ENCODE data around the gene JAK1. TPM values are rescaled to one million over a fixed set of nuclear protein-coding genes. Genes with fewer than 3 reads are reported as not detected.
"Not testable (repeated sequence)": the region's sequence is repeated elsewhere in the genome, so short reads cannot be mapped to it uniquely, and the experiment has no call there.

Gene JAK1
- total RNA-seq, 1 donor from 2014 or later: 156 TPM

DNA sequence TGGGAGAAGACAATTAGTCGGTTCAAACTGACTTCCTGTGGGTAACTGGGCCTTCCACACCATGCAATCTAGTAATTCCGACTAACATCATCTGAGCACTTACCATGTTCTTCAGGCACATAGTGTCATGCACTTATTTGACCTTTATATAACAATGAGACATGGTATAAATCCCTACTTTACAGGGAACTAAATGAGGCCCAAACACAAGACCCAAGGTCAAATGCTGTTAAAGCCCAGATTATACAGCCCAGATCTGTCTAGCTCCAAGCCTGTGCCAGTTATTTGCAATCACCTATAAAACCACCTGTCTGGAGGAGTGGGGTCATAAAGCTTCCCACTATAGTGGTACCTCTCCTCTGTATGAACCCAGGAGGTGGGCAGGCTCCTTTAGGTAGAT lies 40.8 kb downstream of the JAK1 start:
- TF ChIP-seq, protein P1, sequence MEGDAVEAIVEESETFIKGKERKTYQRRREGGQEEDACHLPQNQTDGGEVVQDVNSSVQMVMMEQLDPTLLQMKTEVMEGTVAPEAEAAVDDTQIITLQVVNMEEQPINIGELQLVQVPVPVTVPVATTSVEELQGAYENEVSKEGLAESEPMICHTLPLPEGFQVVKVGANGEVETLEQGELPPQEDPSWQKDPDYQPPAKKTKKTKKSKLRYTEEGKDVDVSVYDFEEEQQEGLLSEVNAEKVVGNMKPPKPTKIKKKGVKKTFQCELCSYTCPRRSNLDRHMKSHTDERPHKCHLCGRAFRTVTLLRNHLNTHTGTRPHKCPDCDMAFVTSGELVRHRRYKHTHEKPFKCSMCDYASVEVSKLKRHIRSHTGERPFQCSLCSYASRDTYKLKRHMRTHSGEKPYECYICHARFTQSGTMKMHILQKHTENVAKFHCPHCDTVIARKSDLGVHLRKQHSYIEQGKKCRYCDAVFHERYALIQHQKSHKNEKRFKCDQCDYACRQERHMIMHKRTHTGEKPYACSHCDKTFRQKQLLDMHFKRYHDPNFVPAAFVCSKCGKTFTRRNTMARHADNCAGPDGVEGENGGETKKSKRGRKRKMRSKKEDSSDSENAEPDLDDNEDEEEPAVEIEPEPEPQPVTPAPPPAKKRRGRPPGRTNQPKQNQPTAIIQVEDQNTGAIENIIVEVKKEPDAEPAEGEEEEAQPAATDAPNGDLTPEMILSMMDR (IDR thresholded peaks at IDR 0.05): no peak
- Histone ChIP-seq H3K36me3 (no peaks in the 10 kb centered on the region), H3K4me1 (peaks cover 77% of the 10 kb centered on the region), H3K27me3 (ENCODE audit: low read depth) (no peaks in the 10 kb centered on the region), H3K27ac (no peak overlapping the region), H3K4me3 (no peak overlapping the region), H3K9me3 (no peaks in the 10 kb centered on the region)
- no peak for DNase-seq
- intact Hi-C loops (cut with DNase I): no loop called here
- no peak for ATAC-seq

DNA sequence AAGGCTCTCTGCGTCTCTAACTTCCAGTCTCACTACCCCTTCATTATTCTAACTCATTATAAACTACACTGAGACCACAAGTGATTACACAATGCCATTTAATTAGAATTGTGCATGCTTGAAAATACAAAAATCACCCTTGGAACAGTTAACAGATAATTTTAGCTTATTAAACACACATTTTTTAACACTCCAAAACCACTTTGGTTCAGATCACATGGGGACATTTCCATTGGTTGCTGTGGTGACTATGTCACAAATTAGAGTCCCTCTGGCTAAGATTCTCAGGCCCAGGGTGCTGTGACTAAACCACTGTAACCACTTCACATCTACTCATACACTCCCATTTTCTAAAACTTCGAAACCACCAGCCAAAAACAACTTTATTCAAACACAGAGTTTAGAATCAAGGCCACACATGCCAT lies 43.0 kb downstream of the JAK1 start:
- intact Hi-C loops (cut with DNase I): no loop called here
- Histone ChIP-seq H3K4me3 (no peak overlapping the region), H3K36me3 (no peaks in the 10 kb centered on the region), H3K27me3 (ENCODE audit: low read depth) (no peaks in the 10 kb centered on the region), H3K27ac (peak overlapping the region; percentile 2), H3K4me1 (peaks cover 75% of the 10 kb centered on the region), H3K9me3 (no peaks in the 10 kb centered on the region)
- peak; percentile 91 to 93 for ATAC-seq
- no peak for DNase-seq
- TF ChIP-seq, protein P1 (IDR thresholded peaks at IDR 0.05): no peak

DNA sequence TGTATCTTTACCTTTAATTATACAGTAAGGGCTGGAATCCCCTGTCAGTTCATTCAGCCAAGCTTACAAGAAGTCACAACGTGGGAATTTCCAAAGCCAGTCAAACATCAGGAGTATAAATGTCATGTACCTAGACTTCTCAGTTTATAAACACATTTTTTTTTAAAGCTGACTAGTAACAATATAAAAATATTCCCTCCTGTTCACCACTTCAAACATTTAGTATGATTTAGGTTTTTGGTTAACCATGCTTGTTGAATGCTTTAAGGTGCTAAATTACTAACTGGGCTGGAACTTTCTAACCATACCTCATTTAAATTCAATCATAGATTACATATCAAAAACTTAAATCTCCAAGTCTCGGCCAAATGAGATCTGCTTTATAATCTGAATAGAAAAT lies 44.0 kb downstream of the JAK1 start:
- Histone ChIP-seq H3K27me3 (ENCODE audit: low read depth) (no peaks in the 10 kb centered on the region), H3K27ac (no peak overlapping the region), H3K36me3 (no peaks in the 10 kb centered on the region), H3K4me3 (no peak overlapping the region), H3K4me1 (peaks cover 79% of the 10 kb centered on the region), H3K9me3 (no peaks in the 10 kb centered on the region)
- intact Hi-C loops (cut with DNase I): no loop called here
- ATAC-seq (no peak), DNase-seq (no peak)
- TF ChIP-seq, protein P1 (IDR thresholded peaks at IDR 0.05): no peak

DNA sequence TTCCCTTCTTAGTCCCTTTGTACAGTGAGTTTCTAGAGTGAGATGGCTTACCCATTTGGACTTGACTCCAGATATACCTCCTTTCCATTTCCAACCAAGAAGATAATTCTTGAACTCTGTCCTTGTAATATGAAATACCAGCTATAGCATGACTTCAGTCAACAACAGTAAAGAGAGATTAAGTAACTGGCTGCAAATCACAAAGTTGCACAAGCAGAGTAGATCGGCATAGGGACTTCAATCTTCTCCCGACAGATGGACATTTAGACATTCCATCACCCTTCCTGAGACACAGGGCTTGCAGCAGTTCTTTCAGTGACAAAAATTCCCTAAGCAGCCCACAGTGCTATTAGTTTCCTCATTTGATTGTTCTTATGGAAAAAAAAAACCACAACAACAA lies 44.6 kb downstream of the JAK1 start:
- no peak overlapping the region for H3K4me3 ChIP-seq
- no peak for DNase-seq
- H3K36me3 ChIP-seq: no peaks in the 10 kb centered on the region
- TF ChIP-seq, protein P1 (IDR thresholded peaks at IDR 0.05): no peak
- no peak overlapping the region for H3K27ac ChIP-seq
- no peaks in the 10 kb centered on the region for H3K9me3 ChIP-seq
- no peaks in the 10 kb centered on the region for H3K27me3 ChIP-seq (ENCODE audit: low read depth)
- ATAC-seq: no peak
- intact Hi-C loops (cut with DNase I): no loop called here
- peaks cover 81% of the 10 kb centered on the region for H3K4me1 ChIP-seq

DNA sequence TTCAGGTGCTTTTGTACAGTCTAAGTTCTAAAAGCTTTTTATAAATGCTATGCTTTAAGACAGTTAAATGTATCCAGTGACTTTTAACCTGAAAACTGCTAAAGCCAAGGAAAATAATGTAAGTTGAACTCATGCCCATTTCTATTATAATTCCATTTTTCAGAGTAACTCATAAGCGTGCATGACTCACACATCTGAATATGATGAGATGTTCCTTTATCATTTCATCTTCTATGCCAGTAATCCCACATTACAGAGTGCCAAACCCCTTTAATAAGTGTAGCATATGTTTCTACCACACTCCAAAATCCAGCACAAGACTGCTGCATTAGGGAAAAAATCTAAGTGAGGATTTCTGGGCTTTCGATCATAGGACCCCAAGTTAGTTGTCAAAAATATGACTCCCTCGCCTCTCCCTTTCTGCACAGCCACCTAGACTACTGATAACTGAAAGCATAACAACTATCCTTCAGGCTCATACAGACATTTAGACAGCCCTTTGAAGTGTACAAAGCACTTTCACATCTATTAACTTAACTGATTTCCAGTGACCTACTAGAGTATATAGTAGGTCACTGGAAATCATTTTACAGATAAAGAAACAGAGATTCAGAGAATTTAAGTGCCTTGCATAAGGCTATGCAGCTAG lies 45.3 kb downstream of the JAK1 start:
- peak overlapping the region; percentile 9 for H3K27ac ChIP-seq
- no peaks in the 10 kb centered on the region for H3K36me3 ChIP-seq
- no peaks in the 10 kb centered on the region for H3K27me3 ChIP-seq (ENCODE audit: low read depth)
- H3K4me1 ChIP-seq: peaks cover 81% of the 10 kb centered on the region
- TF ChIP-seq, protein P1 (IDR thresholded peaks at IDR 0.05): no peak
- DNase-seq: no peak
- intact Hi-C loops (cut with DNase I): no loop called here
- no peak overlapping the region for H3K4me3 ChIP-seq
- ATAC-seq: no peak
- no peaks in the 10 kb centered on the region for H3K9me3 ChIP-seq

DNA sequence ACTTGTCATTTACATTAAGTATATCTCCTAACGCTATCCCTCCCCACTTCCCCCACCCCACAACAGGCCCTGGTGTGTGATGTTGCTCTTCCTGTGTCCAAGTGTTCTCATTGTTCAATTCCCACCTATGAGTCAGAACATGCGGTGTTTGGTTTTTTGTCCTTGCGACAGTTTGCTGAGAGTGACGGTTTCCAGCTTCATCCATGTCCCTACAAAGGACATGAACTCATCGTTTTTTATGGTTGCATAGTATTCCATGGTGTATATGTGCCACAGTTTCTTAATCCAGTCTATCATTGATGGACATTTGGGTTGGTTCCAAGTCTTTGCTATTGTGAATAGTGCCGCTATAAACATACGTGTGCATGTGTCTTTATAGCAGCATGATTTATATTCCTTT lies 47.2 kb downstream of the JAK1 start:
- peaks cover 70% of the 10 kb centered on the region for H3K4me1 ChIP-seq
- DNase-seq; H3K36me3 ChIP-seq; H3K4me3 ChIP-seq; H3K27ac ChIP-seq; H3K27me3 ChIP-seq (ENCODE audit: low read depth); ATAC-seq; H3K9me3 ChIP-seq; intact Hi-C loops (cut with DNase I): not testable (repeated sequence)
